ENCODE measurements around the gene APOH.

DNA sequence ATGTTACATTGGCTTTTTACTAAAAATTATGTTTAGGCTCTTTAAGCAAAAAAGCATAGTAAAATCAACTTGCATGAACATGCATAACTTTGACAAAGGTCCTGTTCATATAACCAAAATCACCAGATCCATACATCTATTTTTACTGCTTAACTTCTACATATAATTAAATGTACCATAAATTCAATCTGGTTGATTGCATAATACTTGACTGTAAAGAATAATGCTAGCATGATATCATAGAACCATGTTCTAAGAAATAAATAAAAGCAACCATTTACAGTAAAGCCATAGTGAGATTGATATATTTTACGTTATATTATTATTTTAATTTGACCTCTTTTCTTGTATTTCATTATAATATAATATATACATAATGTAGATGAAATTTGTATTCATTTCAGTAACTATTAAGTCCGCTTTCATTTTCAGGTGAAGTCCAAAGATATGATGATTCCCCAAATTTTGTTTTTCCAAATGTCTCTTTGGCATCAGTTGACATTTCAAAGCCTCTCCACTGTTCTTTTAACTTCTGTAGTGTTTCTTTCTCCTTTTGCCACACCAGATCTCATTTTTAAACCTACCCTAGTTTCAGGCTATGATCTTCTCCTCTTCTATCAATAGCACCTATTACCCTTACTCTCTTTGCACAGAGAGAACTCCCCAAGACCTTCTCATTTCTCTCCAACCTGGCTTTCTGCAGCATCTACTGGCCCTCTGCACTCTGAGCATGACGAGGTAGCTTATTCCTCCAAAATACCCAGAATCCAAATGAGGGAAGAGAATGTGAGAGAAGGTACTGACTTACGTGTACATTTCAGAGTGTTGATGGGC, 1.8 kb downstream of the APOH start:
- TF ChIP-seq CTCF (IDR thresholded peaks at IDR 0.05; ENCODE audit: borderline replicate concordance, extremely low read depth, low read length, poor library complexity, severe bottlenecking) (no peak), EZH2 (IDR thresholded peaks at IDR 0.05; ENCODE audit: borderline replicate concordance, low read depth, low read length, severe bottlenecking) (no peak)

All from DND-41 (cell line).